A673 (cell line): ENCODE results near the gene MED14. TPM values are rescaled to one million over a fixed set of nuclear protein-coding genes. Genes with fewer than 3 reads are reported as not detected.

ENCODE experiments used
- BruUV-seq: library from RNA; stranded (reverse); fragments of 400-500 nt; replicated peaks from 2 replicates; lab custom pipeline; 2021; lab: Mats Ljungman, UMichigan
- CTCF ChIA-PET: fragments of 300-600 bp; sonication (Branson Sonifier 250); formaldehyde crosslinking; loops from one replicate; lab custom pipeline; 2022; ENCODE audit warnings: antibody characterized with exemption; lab: Charles Lee
- POLR2A ChIA-PET: fragments of 300-600 bp; sonication (Branson Sonifier 250); formaldehyde crosslinking; loops from one replicate; lab custom pipeline; 2022; ENCODE audit warnings: antibody characterized with exemption; ENCODE audit not compliant: low non-redundant PET; lab: Charles Lee
- DNase-seq: peaks from one replicate; pipeline ENCODE4 v3.0.0-alpha.2; 2015; ENCODE audit warnings: low spot score
- H3K27ac ChIP-seq: fragments of 200-600 bp; sonication (generic); 2 replicates; pipeline ENCODE4 v1.5.1; 2016; ENCODE audit warnings: mixed run types, low read depth, mild to moderate bottlenecking, mixed read lengths, antibody characterized with exemption, low read length; ENCODE audit not compliant: poor library complexity, severe bottlenecking
- H3K27me3 ChIP-seq: fragments of 200-600 bp; sonication (generic); replicated peaks from 2 replicates; pipeline ENCODE4 v1.6.1; 2017; ENCODE audit warnings: mixed run types, low read depth, mild to moderate bottlenecking, mixed read lengths, antibody characterized with exemption, low read length; ENCODE audit not compliant: insufficient read depth, poor library complexity
- H3K36me3 ChIP-seq: fragments of 200-600 bp; sonication (generic); 2 replicates; pipeline ENCODE4 v1.6.1; 2016; ENCODE audit warnings: mixed run types, mild to moderate bottlenecking, mixed read lengths, antibody characterized with exemption, low read length; ENCODE audit not compliant: insufficient read depth, poor library complexity, severe bottlenecking
- H3K4me1 ChIP-seq: fragments of 200-600 bp; sonication (generic); 2 replicates; pipeline ENCODE4 v1.6.1; 2017; ENCODE audit warnings: mixed run types, mild to moderate bottlenecking, mixed read lengths, antibody characterized with exemption, low read length; ENCODE audit not compliant: insufficient read depth, poor library complexity, severe bottlenecking
- H3K4me3 ChIP-seq: fragments of 200-600 bp; sonication (generic); 2 replicates; pipeline ENCODE4 v1.5.1; 2016; ENCODE audit warnings: low read depth, mixed run types, mild to moderate bottlenecking, mixed read lengths, low read length; ENCODE audit not compliant: poor library complexity, severe bottlenecking
- H3K9me3 ChIP-seq: fragments of 200-600 bp; sonication (generic); 2 replicates; pipeline ENCODE4 v1.6.1; 2016; ENCODE audit warnings: mixed run types, low read depth, mild to moderate bottlenecking, mixed read lengths, antibody characterized with exemption, low read length; ENCODE audit not compliant: poor library complexity, severe bottlenecking
- EZH2 ChIP-seq: fragments of 200-600 bp; sonication (generic); IDR thresholded peaks from 2 replicates; pipeline ENCODE4 v1.6.1; 2017; ENCODE audit warnings: borderline replicate concordance, low read depth, mild to moderate bottlenecking, mixed read lengths, antibody characterized with exemption, low read length; ENCODE audit not compliant: poor library complexity, severe bottlenecking
- intact Hi-C: fragments of 100-400 bp; cut with micrococcal nuclease; formaldehyde crosslinking; loops from one replicate; pipeline ENCODE4 v1.10.0; 2022; ENCODE audit not compliant: unreplicated experiment
- total RNA-seq: library from RNA; stranded (reverse); gene quantifications from 2 replicates; pipeline ENCODE4 v1.2.3, GENCODE V29; 2021
- TF ChIP-seq, protein P1 (sequence below): fragments of 300-800, 200-600 bp; sonication (generic); conservative IDR thresholded peaks from 2 replicates; pipeline ENCODE4 v1.5.1; 2017; ENCODE audit warnings: low read depth, mild to moderate bottlenecking, antibody characterized with exemption, low read length, moderate library complexity, mixed read lengths

MED14 gene
- total RNA-seq, 1 experiment from 2014 or later, result 59.1 TPM

GRCh38 chrX:40773809-40774208, 38.5 kb upstream of the MED14 start:
- no TSS peak for BruUV-seq
- Histone ChIP-seq H3K27ac (no peak overlapping the region), H3K4me1 (no peaks in the 10 kb centered on the region), H3K9me3 (no peaks in the 10 kb centered on the region), H3K27me3 (no peaks in the 10 kb centered on the region), H3K4me3 (no peak overlapping the region), H3K36me3 (no peaks in the 10 kb centered on the region)
- ChIA-PET CTCF (no interaction called here), POLR2A (interaction anchor here (0.6 kb wide), 1 partner anchor 20 kb away, joined by 3 read pairs; no protein-coding TSS in a partner anchor)
- peak; percentile 7 for DNase-seq
- intact Hi-C loops, result no loop called here
- TF ChIP-seq EZH2, result no peak
- TF ChIP-seq, protein P1, sequence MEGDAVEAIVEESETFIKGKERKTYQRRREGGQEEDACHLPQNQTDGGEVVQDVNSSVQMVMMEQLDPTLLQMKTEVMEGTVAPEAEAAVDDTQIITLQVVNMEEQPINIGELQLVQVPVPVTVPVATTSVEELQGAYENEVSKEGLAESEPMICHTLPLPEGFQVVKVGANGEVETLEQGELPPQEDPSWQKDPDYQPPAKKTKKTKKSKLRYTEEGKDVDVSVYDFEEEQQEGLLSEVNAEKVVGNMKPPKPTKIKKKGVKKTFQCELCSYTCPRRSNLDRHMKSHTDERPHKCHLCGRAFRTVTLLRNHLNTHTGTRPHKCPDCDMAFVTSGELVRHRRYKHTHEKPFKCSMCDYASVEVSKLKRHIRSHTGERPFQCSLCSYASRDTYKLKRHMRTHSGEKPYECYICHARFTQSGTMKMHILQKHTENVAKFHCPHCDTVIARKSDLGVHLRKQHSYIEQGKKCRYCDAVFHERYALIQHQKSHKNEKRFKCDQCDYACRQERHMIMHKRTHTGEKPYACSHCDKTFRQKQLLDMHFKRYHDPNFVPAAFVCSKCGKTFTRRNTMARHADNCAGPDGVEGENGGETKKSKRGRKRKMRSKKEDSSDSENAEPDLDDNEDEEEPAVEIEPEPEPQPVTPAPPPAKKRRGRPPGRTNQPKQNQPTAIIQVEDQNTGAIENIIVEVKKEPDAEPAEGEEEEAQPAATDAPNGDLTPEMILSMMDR, result no peak

DNA sequence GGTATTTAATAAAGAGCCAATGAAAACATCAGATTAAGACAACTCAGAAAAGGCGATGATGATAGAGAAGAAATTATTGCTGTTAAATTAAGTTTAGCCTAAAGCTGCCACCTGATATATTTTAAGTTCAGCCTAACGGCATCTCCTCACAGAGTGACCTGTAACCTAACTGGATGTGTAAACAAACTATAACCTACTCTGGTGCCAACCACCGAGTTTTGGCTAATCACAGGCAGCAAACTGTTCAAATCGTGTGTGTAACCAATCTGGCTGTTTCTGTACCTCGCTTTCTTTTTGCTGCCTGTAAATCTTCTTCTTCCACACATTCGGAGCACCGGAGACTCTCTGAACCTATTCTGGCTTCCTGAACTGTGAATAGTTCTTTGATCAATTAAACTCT, 37.8 kb upstream of the MED14 start:
- no peak overlapping the region for H3K4me3 ChIP-seq
- H3K36me3 ChIP-seq, result no peaks in the 10 kb centered on the region
- H3K27ac ChIP-seq, result no peak overlapping the region
- no peaks in the 10 kb centered on the region for H3K9me3 ChIP-seq
- intact Hi-C loops, result no loop called here
- H3K27me3 ChIP-seq, result no peaks in the 10 kb centered on the region
- ChIA-PET POLR2A (no interaction called here), CTCF (no interaction called here)
- no peaks in the 10 kb centered on the region for H3K4me1 ChIP-seq
- no TSS peak for BruUV-seq
- TF ChIP-seq EZH2, result no peak
- TF ChIP-seq, protein P1, result no peak
- no peak for DNase-seq

DNA sequence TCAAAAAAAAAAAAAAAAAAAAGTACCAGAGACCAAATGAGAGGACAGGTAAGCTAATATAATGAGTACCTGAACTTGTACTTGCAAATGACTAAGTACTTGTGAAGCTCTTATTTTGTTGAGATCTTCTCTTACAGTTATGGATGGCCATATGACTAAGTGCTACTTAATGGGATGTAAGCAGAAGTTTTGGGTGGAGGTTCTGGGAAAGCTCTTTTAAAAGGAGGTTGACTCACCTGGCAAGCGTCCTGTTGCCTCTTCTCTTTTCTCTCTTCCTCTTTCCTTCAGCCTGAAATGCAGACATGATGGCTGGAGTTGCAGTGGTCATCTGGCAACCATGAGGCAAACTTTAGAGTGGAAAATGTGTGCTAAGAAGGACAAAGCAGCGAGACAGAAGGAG, 36.9 kb upstream of the MED14 start:
- DNase-seq, result no peak
- Histone ChIP-seq H3K9me3 (no peaks in the 10 kb centered on the region), H3K27me3 (no peaks in the 10 kb centered on the region), H3K27ac (no peak overlapping the region), H3K4me1 (no peaks in the 10 kb centered on the region), H3K36me3 (no peaks in the 10 kb centered on the region), H3K4me3 (no peak overlapping the region)
- TF ChIP-seq, protein P1, result no peak
- TF ChIP-seq EZH2, result no peak
- CTCF ChIA-PET, result interaction anchor here (0.6 to 0.7 kb wide), 2 partner anchors 22 to 151 kb away, joined by 4 to 6 read pairs; no protein-coding TSS in a partner anchor
- intact Hi-C loops, result no loop called here
- POLR2A ChIA-PET, result no interaction called here
- BruUV-seq, result no TSS peak
